H1 (cell line): ENCODE data around the gene MTG1. TPM values are rescaled to one million over a fixed set of nuclear protein-coding genes. Genes with fewer than 3 reads are reported as not detected.
"Not testable (repeated sequence)": the region's sequence is repeated elsewhere in the genome, so short reads cannot be mapped to it uniquely, and the experiment has no call there.

Experiments
- CTCF ChIA-PET: fragments of 300-600 bp; sonication (Branson Sonifier 250); formaldehyde crosslinking; loops from one replicate; lab custom pipeline; 2021; ENCODE audit not compliant: partially characterized antibody; lab: Charles Lee
- POLR2A ChIA-PET: fragments of 300-600 bp; sonication (Branson Sonifier 250); formaldehyde crosslinking; loops from one replicate; lab custom pipeline; 2021; ENCODE audit warnings: inconsistent platforms; ENCODE audit not compliant: partially characterized antibody; lab: Charles Lee
- DNase-seq, 2 experiments: peaks; one replicate each; pipeline versions ENCODE4 v3.0.0 to v3.0.0-alpha.2; 2010 to 2022; ENCODE audit warnings: low spot score in 2 of 2, low read depth in 1 of 2, mixed read lengths in 1 of 2
- FAIRE-seq: peaks from 2 replicates; lab custom pipeline; 2011; peaks lifted over from hg19 to GRCh38; lab: Jason Lieb, UNC
- H2AFZ ChIP-seq: 2 replicates; pipeline ENCODE4 v1.8.1; 2012; ENCODE audit warnings: low read length, inconsistent platforms
- H2AK5ac ChIP-seq: 2 replicates; pipeline ENCODE4 v1.6.1; 2013; ENCODE audit warnings: low read depth, low read length
- H2BK120ac ChIP-seq: replicated peaks from 2 replicates; pipeline ENCODE3; 2013; ENCODE audit warnings: low read depth, low read length, inconsistent platforms
- H2BK12ac ChIP-seq: 2 replicates; pipeline ENCODE4 v1.6.1; 2013; ENCODE audit warnings: low read depth, low read length
- H2BK15ac ChIP-seq: 2 replicates; pipeline ENCODE4 v1.6.1; 2013; ENCODE audit warnings: low read length
- H2BK20ac ChIP-seq: 2 replicates; pipeline ENCODE4 v1.6.1; 2013; ENCODE audit warnings: low read length
- H2BK5ac ChIP-seq: 2 replicates; pipeline ENCODE4 v1.6.1; 2013; ENCODE audit warnings: low read depth, low read length
- H3K14ac ChIP-seq: 2 replicates; pipeline ENCODE4 v1.6.1; 2013; ENCODE audit warnings: inconsistent platforms; ENCODE audit not compliant: insufficient read length
- H3K18ac ChIP-seq: 2 replicates; pipeline ENCODE4 v1.6.1; 2013; ENCODE audit warnings: low read length; ENCODE audit errors: extremely low read depth
- H3K23ac ChIP-seq: 2 replicates; pipeline ENCODE4 v1.6.1; 2013; ENCODE audit warnings: inconsistent platforms; ENCODE audit not compliant: insufficient read length
- H3K23me2 ChIP-seq: 2 replicates; pipeline ENCODE4 v1.6.1; 2013; ENCODE audit warnings: low read depth, low read length
- H3K27ac ChIP-seq: 2 replicates; pipeline ENCODE4 v1.6.1; 2011; ENCODE audit warnings: low read depth, low read length, inconsistent platforms
- H3K27me3 ChIP-seq, 4 experiments: replicated peaks in 1 of 4; 1 replicate in 1 of 4; 2 replicates in 3 of 4; pipeline versions ENCODE4 v1.6.1 to v1.8.1; 2011 to 2013; ENCODE audit warnings: low read length in 3 of 4, mild to moderate bottlenecking in 3 of 4, inconsistent platforms in 2 of 4, mixed read lengths in 2 of 4, moderate library complexity in 1 of 4; ENCODE audit not compliant: control insufficient read depth in 3 of 4, insufficient read depth in 3 of 4; ENCODE audit errors: extremely low read depth in 1 of 4
- H3K36me3 ChIP-seq, 4 experiments: 2 replicates each; pipeline versions ENCODE4 v1.6.1 to v1.8.1; 2011 to 2013; ENCODE audit warnings: mild to moderate bottlenecking in 4 of 4, low read length in 3 of 4, moderate library complexity in 2 of 4, control low read depth in 1 of 4, inconsistent platforms in 1 of 4; ENCODE audit not compliant: insufficient read depth in 4 of 4, control insufficient read depth in 2 of 4
- H3K4ac ChIP-seq: replicated peaks from 2 replicates; pipeline ENCODE3; 2013; ENCODE audit warnings: low read length, low read depth, mixed read lengths, inconsistent platforms; ENCODE audit not compliant: insufficient read length
- H3K4me1 ChIP-seq, 4 experiments: replicated peaks in 1 of 4; 1 replicate in 1 of 4; 2 replicates in 3 of 4; pipeline versions ENCODE4 v1.6.1 to v1.8.1; 2011 to 2013; ENCODE audit warnings: low read length in 3 of 4, inconsistent platforms in 2 of 4, mixed read lengths in 1 of 4; ENCODE audit not compliant: insufficient read depth in 4 of 4, control insufficient read depth in 3 of 4
- H3K4me2 ChIP-seq, 2 experiments: 2 replicates each; pipeline versions ENCODE4 v1.6.1 to v1.8.1; 2011 to 2013; ENCODE audit warnings: low read depth in 2 of 2, low read length in 2 of 2, control low read depth in 1 of 2, inconsistent platforms in 1 of 2, mild to moderate bottlenecking in 1 of 2; ENCODE audit not compliant: insufficient read depth in 1 of 2
- H3K4me3 ChIP-seq, 4 experiments: fragments of 200-600, 300-600 bp in 1 of 4; sonication (generic), shearing (Covaris generic), sonication (Bioruptor Twin) in 1 of 4; 2 replicates each; pipeline versions ENCODE4 v1.5.1 to v1.8.1; 2011 to 2016; ENCODE audit warnings: low read length in 4 of 4, low read depth in 3 of 4, control low read depth in 2 of 4, inconsistent platforms in 2 of 4, mild to moderate bottlenecking in 2 of 4, mixed read lengths in 1 of 4, moderate library complexity in 1 of 4; ENCODE audit not compliant: insufficient read depth in 2 of 4; ENCODE audit errors: extremely low read depth in 1 of 4
- H3K56ac ChIP-seq: replicated peaks from 2 replicates; pipeline ENCODE3; 2013; ENCODE audit warnings: low read depth, mild to moderate bottlenecking, mixed read lengths, low read length, inconsistent platforms; ENCODE audit not compliant: insufficient read length
- H3K79me1 ChIP-seq: 2 replicates; pipeline ENCODE4 v1.6.1; 2013; ENCODE audit warnings: low read depth, low read length, control low read depth
- H3K79me2 ChIP-seq, 2 experiments: 2 replicates each; pipeline versions ENCODE4 v1.6.1 to v1.8.1; 2012 to 2013; ENCODE audit warnings: low read length in 2 of 2, mild to moderate bottlenecking in 2 of 2, inconsistent platforms in 1 of 2; ENCODE audit not compliant: insufficient read depth in 2 of 2, control insufficient read depth in 1 of 2
- H3K9ac ChIP-seq, 4 experiments: replicated peaks in 1 of 4; 1 replicate in 1 of 4; 2 replicates in 3 of 4; pipeline versions ENCODE4 v1.6.1 to v1.8.1; 2011 to 2013; ENCODE audit warnings: low read depth in 3 of 4, low read length in 3 of 4, control low read depth in 2 of 4, mild to moderate bottlenecking in 2 of 4, moderate library complexity in 2 of 4, inconsistent platforms in 1 of 4; ENCODE audit errors: extremely low read depth in 1 of 4
- H3K9me3 ChIP-seq, 2 experiments: 2 replicates each; pipeline versions ENCODE4 v1.6.1 to v1.8.1; 2012 to 2013; ENCODE audit warnings: mild to moderate bottlenecking in 2 of 2, moderate library complexity in 2 of 2, control low read depth in 1 of 2, inconsistent platforms in 1 of 2, low read depth in 1 of 2, low read length in 1 of 2, mixed read lengths in 1 of 2; ENCODE audit not compliant: insufficient read depth in 2 of 2
- H4K20me1 ChIP-seq, 2 experiments: replicated peaks in 1 of 2; 2 replicates each; pipeline versions ENCODE3 to v1.8.1; 2011 to 2013; ENCODE audit warnings: inconsistent platforms in 2 of 2, low read length in 2 of 2, mild to moderate bottlenecking in 1 of 2; ENCODE audit not compliant: insufficient read depth in 2 of 2, control insufficient read depth in 1 of 2
- H4K5ac ChIP-seq: 2 replicates; pipeline ENCODE4 v1.6.1; 2013; ENCODE audit warnings: low read length, low read depth, mixed read lengths, inconsistent platforms; ENCODE audit not compliant: insufficient read length
- H4K8ac ChIP-seq: 2 replicates; pipeline ENCODE4 v1.8.0; 2013; ENCODE audit warnings: mild to moderate bottlenecking, moderate library complexity, low read length, inconsistent platforms; ENCODE audit not compliant: insufficient read depth; ENCODE audit errors: extremely low read depth
- H4K91ac ChIP-seq: replicated peaks from 2 replicates; pipeline ENCODE3; 2013; ENCODE audit warnings: low read length, mixed read lengths, inconsistent platforms; ENCODE audit not compliant: insufficient read length
- SP1 ChIP-seq: IDR thresholded peaks from 2 replicates; pipeline ENCODE4 v1.6.1; 2011; ENCODE audit warnings: low read depth, low read length
- TCF12 ChIP-seq: IDR thresholded peaks from 2 replicates; pipeline ENCODE4 v1.6.1; 2011; ENCODE audit warnings: low read depth, mild to moderate bottlenecking, low read length
- WGBS, 2 experiments: shearing (Covaris generic) in 1 of 2; methylation state at CpG; one replicate each; pipeline versions ENCODE4 v1.1.6 to v1.1.7; 2013 to 2015; ENCODE audit warnings: low lambda C conversion rate in 2 of 2, mixed read lengths in 2 of 2, inconsistent platforms in 1 of 2, low coverage in 1 of 2, missing lambda C conversion rate in 1 of 2; ENCODE audit not compliant: insufficient replicate concordance in 2 of 2, insufficient coverage in 1 of 2, insufficient read length in 1 of 2; ENCODE audit errors: extremely low coverage in 1 of 2, missing lambda C conversion rate in 1 of 2; 5-methylcytosine and 5-hydroxymethylcytosine counted together
- polyA plus RNA-seq, 7 experiments: library from polyadenylated mRNA; depleted of rRNA in 3 of 7; stranded (reverse) in 5 of 7; unstranded in 2 of 7; fragments of >200 nt in 5 of 7; fragments of 200-250 nt in 2 of 7; gene quantifications; 1 replicate in 5 of 7; 2 replicates in 1 of 7; 4 replicates in 1 of 7; pipeline versions ENCODE4 v1.2.1 to v1.2.3, GENCODE V29; 2011 to 2013; ENCODE audit warnings: missing spikeins in 2 of 7, mixed read lengths in 2 of 7
- total RNA-seq: library from RNA; stranded (reverse); fragmentation: NEBNext Ultra II Directional; extraction: Animal tissue kit (Norgen Biotek cat#: 25700); gene quantifications from 2 replicates; pipeline ENCODE4 v1.2.1, GENCODE V29; 2021

MTG1 gene
- total and polyA plus RNA-seq, 2 of the 8 experiments (the other 6 are each of a cell fraction or from before 2014, with no cell fraction given) = 56.6 to 81.6 TPM

DNA sequence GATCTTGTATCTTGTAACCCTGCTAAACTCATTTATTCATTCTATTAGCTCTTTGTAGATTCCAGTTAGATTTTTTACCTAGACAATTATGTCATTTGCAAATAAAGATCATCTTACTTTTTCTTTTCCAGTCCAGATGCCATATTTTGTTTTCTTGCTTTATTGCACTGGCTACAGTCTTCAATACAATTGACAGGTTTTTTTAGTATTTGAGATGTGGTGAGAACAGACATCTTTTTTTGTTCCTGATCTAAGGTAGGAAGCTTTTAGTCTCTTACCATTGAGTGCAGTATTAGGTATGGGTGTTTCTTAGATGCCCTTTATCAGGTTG lies 18.4 kb downstream of the MTG1 start:
- ChIA-PET POLR2A (interaction anchor here (0.8 kb wide), 1 partner anchor 34 kb away, joined by 3 read pairs; the partner anchor contains the start of gene PAOX), CTCF (interaction anchor here (0.7 kb wide), 1 partner anchor 11 kb away, joined by 3 read pairs; no protein-coding TSS in a partner anchor)
- no peak overlapping the region for H4K5ac ChIP-seq
- H2BK20ac ChIP-seq = no peak overlapping the region
- H4K91ac ChIP-seq = no peak overlapping the region
- no peak overlapping the region for H3K4ac ChIP-seq
- H3K4me2 ChIP-seq = no peak overlapping the region
- FAIRE-seq = no peak
- H3K4me1 ChIP-seq = no peaks in the 10 kb centered on the region
- H3K18ac ChIP-seq = no peak overlapping the region
- DNase-seq = no peak
- no peak overlapping the region for H2BK15ac ChIP-seq
- H2AFZ ChIP-seq = no peak overlapping the region
- H2BK5ac ChIP-seq = no peak overlapping the region
- no peak overlapping the region for H3K27ac ChIP-seq
- H3K23ac ChIP-seq = no peak overlapping the region
- H3K79me1 ChIP-seq = peaks cover 3% of the 10 kb centered on the region; the same call in 1 of the 2 replicates
- TF ChIP-seq SP1 = no peak
- TF ChIP-seq TCF12 = no peak
- H3K4me3 ChIP-seq = no peak overlapping the region
- H3K9me3 ChIP-seq = peaks cover 9 to 12% of the 10 kb centered on the region in 2 experiments; a peak in 3 of 4 replicates
- no peaks in the 10 kb centered on the region for H3K23me2 ChIP-seq
- no peak overlapping the region for H3K14ac ChIP-seq
- H2BK12ac ChIP-seq = no peak overlapping the region
- H3K9ac ChIP-seq = no peak overlapping the region
- H4K20me1 ChIP-seq = peaks cover 0 to 1% of the 10 kb centered on the region in 2 experiments
- no peaks in the 10 kb centered on the region for H3K27me3 ChIP-seq
- peaks cover 3 to 30% of the 10 kb centered on the region in 2 experiments for H3K79me2 ChIP-seq
- no peak overlapping the region for H4K8ac ChIP-seq
- no peak overlapping the region for H2BK120ac ChIP-seq
- no peak overlapping the region for H3K56ac ChIP-seq
- no peak overlapping the region for H2AK5ac ChIP-seq
- peaks cover 0 to 49% (median 19%) of the 10 kb centered on the region in 4 experiments; a peak in 6 of 8 replicates for H3K36me3 ChIP-seq

DNA sequence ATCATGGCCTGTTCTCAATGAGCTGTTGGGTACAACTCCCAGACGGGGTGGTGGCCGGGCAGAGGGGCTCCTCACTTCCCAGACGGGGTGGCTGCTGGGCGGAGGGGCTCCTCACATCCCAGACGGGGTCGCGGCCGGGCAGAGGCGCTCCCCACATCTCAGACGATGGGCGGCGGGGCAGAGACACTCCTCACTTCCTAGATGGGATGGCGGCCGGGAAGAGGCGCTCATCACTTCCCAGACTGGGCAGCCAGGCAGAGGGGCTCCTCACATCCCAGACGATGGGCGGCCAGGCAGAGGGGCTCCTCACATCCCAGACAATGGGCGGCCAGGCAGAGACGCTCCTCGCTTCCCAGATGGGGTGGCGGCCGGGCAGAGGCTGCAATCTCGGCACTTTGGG lies 20.4 kb downstream of the MTG1 start:
- H3K23ac ChIP-seq, H3K79me1 ChIP-seq, H4K8ac ChIP-seq, H3K56ac ChIP-seq, H3K4ac ChIP-seq, CTCF ChIA-PET, POLR2A ChIA-PET, H3K23me2 ChIP-seq, H2BK120ac ChIP-seq, H4K20me1 ChIP-seq, H4K5ac ChIP-seq, H3K4me3 ChIP-seq, H3K27me3 ChIP-seq, H3K4me1 ChIP-seq, H3K18ac ChIP-seq, H3K14ac ChIP-seq, H2BK12ac ChIP-seq, H3K27ac ChIP-seq, H3K4me2 ChIP-seq, H2AFZ ChIP-seq, H4K91ac ChIP-seq, H2BK20ac ChIP-seq, FAIRE-seq, H2BK15ac ChIP-seq, DNase-seq, H3K9ac ChIP-seq, H2AK5ac ChIP-seq, H2BK5ac ChIP-seq: not testable (repeated sequence)
- Histone ChIP-seq H3K9me3 (peaks cover 9 to 12% of the 10 kb centered on the region in 2 experiments; a peak in 3 of 4 replicates), H3K36me3 (peaks cover 0 to 52% (median 15%) of the 10 kb centered on the region in 4 experiments; a peak in 4 of 8 replicates), H3K79me2 (peaks cover under 1 to 13% of the 10 kb centered on the region in 2 experiments; a peak in 3 of 4 replicates)
- 94% methylated on average over 16 of the region's 23 CpGs; no CpG with 5 or more reads in 1 of the 2 experiments for WGBS, 2 experiments
